ENCODE results near the gene SRPX.

SRPX gene

DNA sequence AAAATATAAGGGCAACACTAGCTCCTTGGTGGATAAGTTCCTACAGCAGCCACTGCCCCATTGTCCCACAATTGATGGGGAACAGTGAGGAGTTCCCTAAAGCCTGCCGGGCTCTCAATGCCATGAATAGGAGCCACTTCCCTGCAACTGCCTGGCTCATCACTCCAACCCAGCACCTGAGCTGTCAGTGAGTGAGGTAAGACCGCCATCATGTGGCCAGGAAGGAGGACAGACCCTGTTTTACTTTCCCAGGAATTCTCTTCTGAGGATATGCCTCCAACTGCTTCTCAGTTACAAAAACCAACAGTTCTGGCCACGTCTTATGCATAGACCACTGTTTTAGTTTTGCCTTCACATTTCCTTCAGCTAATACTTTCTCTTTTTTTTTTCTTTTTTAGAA is 45.5 kb downstream of the SRPX start:
- Histone ChIP-seq H3F3A (ENCODE audit: insufficient read depth, low read length) (no peaks in the 10 kb centered on the region), H3K9ac (ENCODE audit: low read length) (no peak overlapping the region), H3K9me2 (ENCODE audit: low read depth, low read length) (no peaks in the 10 kb centered on the region), H3K27me3 (ENCODE audit: insufficient read depth, low read length) (no peaks in the 10 kb centered on the region), H3K4me1 (ENCODE audit: insufficient read depth, low read length, severe bottlenecking) (no peaks in the 10 kb centered on the region), H3K79me2 (ENCODE audit: insufficient read depth, low read length) (no peaks in the 10 kb centered on the region), H3K27ac (ENCODE audit: low read depth, low read length, poor library complexity, severe bottlenecking) (no peak overlapping the region), H4K20me1 (ENCODE audit: insufficient read depth, low read length) (no peaks in the 10 kb centered on the region), H3K36me3 (ENCODE audit: insufficient read depth, low read length) (no peaks in the 10 kb centered on the region), H2AFZ (ENCODE audit: low read length) (no peak overlapping the region), H3K4me3 (ENCODE audit: low read depth, low read length, poor library complexity, severe bottlenecking) (no peak overlapping the region), H3K4me2 (ENCODE audit: low read length) (no peak overlapping the region), H3K9me3 (ENCODE audit: low read length) (no peaks in the 10 kb centered on the region)
- TF ChIP-seq, protein P1, sequence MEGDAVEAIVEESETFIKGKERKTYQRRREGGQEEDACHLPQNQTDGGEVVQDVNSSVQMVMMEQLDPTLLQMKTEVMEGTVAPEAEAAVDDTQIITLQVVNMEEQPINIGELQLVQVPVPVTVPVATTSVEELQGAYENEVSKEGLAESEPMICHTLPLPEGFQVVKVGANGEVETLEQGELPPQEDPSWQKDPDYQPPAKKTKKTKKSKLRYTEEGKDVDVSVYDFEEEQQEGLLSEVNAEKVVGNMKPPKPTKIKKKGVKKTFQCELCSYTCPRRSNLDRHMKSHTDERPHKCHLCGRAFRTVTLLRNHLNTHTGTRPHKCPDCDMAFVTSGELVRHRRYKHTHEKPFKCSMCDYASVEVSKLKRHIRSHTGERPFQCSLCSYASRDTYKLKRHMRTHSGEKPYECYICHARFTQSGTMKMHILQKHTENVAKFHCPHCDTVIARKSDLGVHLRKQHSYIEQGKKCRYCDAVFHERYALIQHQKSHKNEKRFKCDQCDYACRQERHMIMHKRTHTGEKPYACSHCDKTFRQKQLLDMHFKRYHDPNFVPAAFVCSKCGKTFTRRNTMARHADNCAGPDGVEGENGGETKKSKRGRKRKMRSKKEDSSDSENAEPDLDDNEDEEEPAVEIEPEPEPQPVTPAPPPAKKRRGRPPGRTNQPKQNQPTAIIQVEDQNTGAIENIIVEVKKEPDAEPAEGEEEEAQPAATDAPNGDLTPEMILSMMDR (IDR thresholded peaks at IDR 0.05; ENCODE audit: low read length): peak; percentile 53
- no peak for TF ChIP-seq EZH2 (IDR thresholded peaks at IDR 0.05; ENCODE audit: borderline replicate concordance, low read length)

DNA sequence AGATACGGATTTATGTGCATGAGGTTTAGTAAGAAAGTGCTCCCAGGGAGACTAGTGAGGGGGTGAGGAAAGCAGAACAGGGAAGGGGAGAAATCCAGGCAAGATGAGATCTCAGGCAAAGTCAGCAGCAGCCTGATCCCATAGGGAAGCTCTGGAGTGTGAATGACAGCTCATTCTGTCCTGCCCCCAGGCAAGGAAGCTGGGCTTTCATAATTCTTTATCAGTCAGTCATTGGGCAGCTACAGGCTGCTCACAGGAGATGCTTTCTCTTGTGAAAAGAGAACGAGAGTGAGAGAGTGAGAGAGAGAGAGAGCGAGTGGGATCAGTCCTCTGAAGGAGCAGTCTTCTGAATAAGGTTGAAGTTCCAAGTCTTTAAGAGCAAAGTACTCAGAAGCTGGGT is 48.1 kb downstream of the SRPX start:
- no peak overlapping the region for H3K9ac ChIP-seq (ENCODE audit: low read length)
- no peak overlapping the region for H2AFZ ChIP-seq (ENCODE audit: low read length)
- H3K9me3 ChIP-seq (ENCODE audit: low read length): no peaks in the 10 kb centered on the region
- H3K4me3 ChIP-seq (ENCODE audit: low read depth, low read length, poor library complexity, severe bottlenecking): no peak overlapping the region
- H3K27ac ChIP-seq (ENCODE audit: low read depth, low read length, poor library complexity, severe bottlenecking): no peak overlapping the region
- no peaks in the 10 kb centered on the region for H3K27me3 ChIP-seq (ENCODE audit: insufficient read depth, low read length)
- H3K79me2 ChIP-seq (ENCODE audit: insufficient read depth, low read length): no peaks in the 10 kb centered on the region
- TF ChIP-seq, protein P1 (IDR thresholded peaks at IDR 0.05; ENCODE audit: low read length): no peak
- TF ChIP-seq EZH2 (IDR thresholded peaks at IDR 0.05; ENCODE audit: borderline replicate concordance, low read length): no peak
- no peaks in the 10 kb centered on the region for H4K20me1 ChIP-seq (ENCODE audit: insufficient read depth, low read length)
- no peaks in the 10 kb centered on the region for H3K9me2 ChIP-seq (ENCODE audit: low read depth, low read length)
- H3K36me3 ChIP-seq (ENCODE audit: insufficient read depth, low read length): no peaks in the 10 kb centered on the region
- H3K4me1 ChIP-seq (ENCODE audit: insufficient read depth, low read length, severe bottlenecking): no peaks in the 10 kb centered on the region
- no peak overlapping the region for H3K4me2 ChIP-seq (ENCODE audit: low read length)
- H3F3A ChIP-seq (ENCODE audit: insufficient read depth, low read length): no peaks in the 10 kb centered on the region

DNA sequence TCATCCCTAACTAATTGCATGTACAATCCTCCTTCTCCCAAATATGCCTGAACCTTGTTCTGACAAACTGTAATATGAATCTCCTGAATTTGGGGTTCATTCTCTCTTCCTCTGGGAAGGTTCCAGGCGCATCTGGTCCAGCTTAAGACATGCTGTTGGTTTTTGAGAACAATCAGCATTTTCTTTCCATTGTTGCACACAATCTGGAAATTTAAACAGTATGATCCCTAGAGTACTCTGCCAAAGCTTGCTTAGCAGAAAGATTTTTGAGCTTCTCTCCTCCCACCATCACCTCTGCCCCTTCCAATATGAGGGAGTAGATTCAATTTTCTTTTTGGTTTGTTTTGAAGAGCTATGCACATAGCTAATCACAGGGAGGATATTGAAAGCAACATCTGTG is 50.1 kb downstream of the SRPX start:
- Histone ChIP-seq H4K20me1 (ENCODE audit: insufficient read depth, low read length) (no peaks in the 10 kb centered on the region), H3K79me2 (ENCODE audit: insufficient read depth, low read length) (no peaks in the 10 kb centered on the region), H3K27ac (ENCODE audit: low read depth, low read length, poor library complexity, severe bottlenecking) (no peak overlapping the region), H3K9me3 (ENCODE audit: low read length) (no peaks in the 10 kb centered on the region), H3K36me3 (ENCODE audit: insufficient read depth, low read length) (no peaks in the 10 kb centered on the region), H3K9ac (ENCODE audit: low read length) (no peak overlapping the region), H3K9me2 (ENCODE audit: low read depth, low read length) (no peaks in the 10 kb centered on the region), H3K4me2 (ENCODE audit: low read length) (no peak overlapping the region), H3K4me3 (ENCODE audit: low read depth, low read length, poor library complexity, severe bottlenecking) (no peak overlapping the region), H3K27me3 (ENCODE audit: insufficient read depth, low read length) (no peaks in the 10 kb centered on the region), H3F3A (ENCODE audit: insufficient read depth, low read length) (no peaks in the 10 kb centered on the region), H3K4me1 (ENCODE audit: insufficient read depth, low read length, severe bottlenecking) (no peaks in the 10 kb centered on the region), H2AFZ (ENCODE audit: low read length) (no peak overlapping the region)
- TF ChIP-seq, protein P1 (IDR thresholded peaks at IDR 0.05; ENCODE audit: low read length): no peak
- TF ChIP-seq EZH2 (IDR thresholded peaks at IDR 0.05; ENCODE audit: borderline replicate concordance, low read length): no peak

Measured in OCI-LY1 (cell line).